Esophagus squamous epithelium (tissue), 4 donors: ENCODE measurements around the gene ZNF282.

ENCODE experiments used
- POLR2A ChIP-seq, 4 donors: fragments of 450-650 bp; IDR thresholded peaks; one replicate each; pipeline ENCODE4 v1.6.1; 2017; ENCODE audit warnings: antibody characterized with exemption in 4 of 4, mild to moderate bottlenecking in 4 of 4, moderate library complexity in 3 of 4
- TF ChIP-seq, protein P1 (sequence below), 6 experiments: fragments of 450-650 bp in 4 of 6; fragments of 200-600 bp in 2 of 6; sonication (generic) in 2 of 6; IDR thresholded peaks; one replicate each; pipeline ENCODE4 v1.5.1; 2016 to 2019; ENCODE audit warnings: antibody characterized with exemption in 6 of 6, mild to moderate bottlenecking in 4 of 6, moderate library complexity in 4 of 6

DNA sequence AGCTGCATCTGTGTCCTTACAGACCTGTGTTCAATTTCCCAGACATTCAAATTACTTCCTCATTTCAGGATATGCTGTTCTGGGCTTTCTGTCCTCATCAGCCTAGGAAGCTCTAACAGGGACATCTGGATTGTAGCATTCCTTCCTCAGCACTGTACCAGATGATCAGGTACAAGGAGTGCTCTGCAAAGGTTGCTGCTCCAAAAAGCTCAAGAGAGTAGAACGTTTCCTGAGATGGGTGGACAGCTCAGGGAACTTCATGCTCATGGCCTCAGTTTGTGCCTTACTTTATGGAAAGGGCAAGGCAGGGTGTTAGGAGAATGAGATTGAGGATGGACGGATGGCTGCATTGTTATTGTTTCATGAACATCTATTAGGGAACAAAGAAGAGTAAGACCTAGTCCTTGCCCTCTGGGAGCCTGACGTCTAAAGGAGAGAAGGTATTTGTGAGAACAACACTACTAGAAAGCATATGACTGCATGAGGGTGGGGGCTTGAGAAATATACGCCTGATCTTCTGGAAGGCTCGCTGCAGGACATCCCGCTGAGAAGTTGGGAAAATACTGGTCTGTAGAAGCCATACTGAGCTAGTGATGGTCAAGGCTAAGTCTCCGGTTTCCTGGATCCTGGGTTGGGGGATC lies 33.6 kb downstream of the ZNF282 start:
- TF ChIP-seq, protein P1, sequence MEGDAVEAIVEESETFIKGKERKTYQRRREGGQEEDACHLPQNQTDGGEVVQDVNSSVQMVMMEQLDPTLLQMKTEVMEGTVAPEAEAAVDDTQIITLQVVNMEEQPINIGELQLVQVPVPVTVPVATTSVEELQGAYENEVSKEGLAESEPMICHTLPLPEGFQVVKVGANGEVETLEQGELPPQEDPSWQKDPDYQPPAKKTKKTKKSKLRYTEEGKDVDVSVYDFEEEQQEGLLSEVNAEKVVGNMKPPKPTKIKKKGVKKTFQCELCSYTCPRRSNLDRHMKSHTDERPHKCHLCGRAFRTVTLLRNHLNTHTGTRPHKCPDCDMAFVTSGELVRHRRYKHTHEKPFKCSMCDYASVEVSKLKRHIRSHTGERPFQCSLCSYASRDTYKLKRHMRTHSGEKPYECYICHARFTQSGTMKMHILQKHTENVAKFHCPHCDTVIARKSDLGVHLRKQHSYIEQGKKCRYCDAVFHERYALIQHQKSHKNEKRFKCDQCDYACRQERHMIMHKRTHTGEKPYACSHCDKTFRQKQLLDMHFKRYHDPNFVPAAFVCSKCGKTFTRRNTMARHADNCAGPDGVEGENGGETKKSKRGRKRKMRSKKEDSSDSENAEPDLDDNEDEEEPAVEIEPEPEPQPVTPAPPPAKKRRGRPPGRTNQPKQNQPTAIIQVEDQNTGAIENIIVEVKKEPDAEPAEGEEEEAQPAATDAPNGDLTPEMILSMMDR (IDR thresholded peaks at IDR 0.05), result no peak
- TF ChIP-seq POLR2A (IDR thresholded peaks at IDR 0.05), result no peak
